HTERT RPE-1 (cell line): ENCODE measurements around the gene USP11.

Experiments
- in situ Hi-C: fragments of 300-500 bp; cut with MboI; formaldehyde crosslinking; loops from 4 replicates; pipeline ENCODE4 v1.14.3; 2020; ENCODE audit warnings: low sequenced_read_pairs

The USP11 gene

DNA sequence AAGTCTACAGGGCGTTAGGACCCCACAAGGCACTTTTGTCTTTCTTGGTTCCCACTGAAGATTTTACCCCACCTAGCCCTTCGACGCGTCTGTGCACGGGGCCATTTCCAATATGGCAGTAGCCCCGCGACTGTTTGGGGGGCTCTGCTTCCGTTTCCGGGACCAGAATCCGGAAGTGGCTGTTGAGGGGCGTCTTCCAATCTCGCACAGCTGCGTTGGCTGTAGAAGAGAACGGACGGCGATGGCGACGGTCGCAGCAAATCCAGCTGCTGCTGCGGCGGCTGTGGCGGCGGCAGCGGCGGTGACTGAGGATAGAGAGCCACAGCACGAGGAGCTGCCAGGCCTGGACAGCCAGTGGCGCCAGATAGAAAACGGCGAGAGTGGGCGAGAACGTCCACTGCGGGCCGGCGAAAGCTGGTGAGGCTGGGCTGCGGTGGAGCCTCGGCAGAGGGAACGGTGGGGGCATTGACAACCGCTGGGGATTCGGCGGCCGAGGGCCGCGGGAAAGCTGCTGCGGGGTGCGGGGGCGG lies at the start of gene USP11:
TSS of gene USP11 (plus strand) at position 207 of the 530 bp plus-strand sequence. CDS start at position 242, 35 bp downstream.
- in situ Hi-C loops = no loop called here

DNA sequence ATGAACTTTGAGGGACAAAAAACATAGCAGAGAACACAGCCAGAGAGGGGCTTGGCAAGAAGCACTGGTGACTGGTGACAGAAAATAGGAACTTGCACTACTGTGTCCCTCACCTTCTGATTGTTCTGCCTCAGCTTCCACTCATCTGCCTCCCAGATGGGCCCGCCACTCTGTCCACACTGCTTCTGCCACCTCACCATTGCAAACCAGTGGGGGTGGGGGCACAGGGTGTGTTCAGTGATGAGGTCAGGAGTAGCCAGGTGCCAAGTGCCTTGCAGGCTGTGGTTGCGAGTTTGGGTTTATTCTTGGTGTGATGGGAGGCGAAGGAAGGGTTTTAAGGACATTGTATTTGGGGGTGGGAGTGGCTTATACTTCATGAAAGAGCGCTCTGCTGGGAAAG lies 48.3 kb upstream of the USP11 start:
- in situ Hi-C loops = no loop called here

GRCh38 chrX:47185241-47185640 lies 47.6 kb upstream of the USP11 start:
- in situ Hi-C loops = no loop called here

GRCh38 chrX:47186096-47186740 lies 46.6 kb upstream of the USP11 start:
- in situ Hi-C loops = no loop called here

DNA sequence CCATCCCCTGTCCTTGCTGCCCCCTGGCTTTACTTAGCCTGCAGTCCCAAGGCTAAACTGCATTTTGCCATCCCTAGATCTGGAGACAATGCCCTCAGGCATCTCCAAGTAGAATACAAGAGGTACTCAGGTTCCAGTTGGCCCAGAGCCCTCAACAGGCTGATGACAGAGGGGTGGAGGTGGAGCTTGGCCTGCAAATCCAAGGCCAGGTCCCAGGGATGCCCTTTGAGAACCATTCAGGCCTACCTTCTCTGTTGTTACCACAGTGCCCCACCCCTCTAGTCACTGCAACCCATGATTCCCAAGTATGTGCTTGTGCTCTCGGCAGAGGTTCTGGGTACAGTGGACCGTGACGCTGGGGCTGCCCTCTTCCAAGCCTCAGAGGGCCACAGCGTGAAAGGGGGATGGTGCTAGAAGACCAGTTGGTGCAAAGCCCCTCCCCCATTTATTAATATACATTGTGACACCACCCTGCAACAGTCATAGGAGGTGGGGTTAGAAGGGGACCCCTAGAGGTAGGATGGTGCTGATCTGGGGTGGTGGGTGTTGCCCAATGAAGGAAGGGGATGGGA lies 45.6 kb upstream of the USP11 start:
- in situ Hi-C loops = no loop called here

DNA sequence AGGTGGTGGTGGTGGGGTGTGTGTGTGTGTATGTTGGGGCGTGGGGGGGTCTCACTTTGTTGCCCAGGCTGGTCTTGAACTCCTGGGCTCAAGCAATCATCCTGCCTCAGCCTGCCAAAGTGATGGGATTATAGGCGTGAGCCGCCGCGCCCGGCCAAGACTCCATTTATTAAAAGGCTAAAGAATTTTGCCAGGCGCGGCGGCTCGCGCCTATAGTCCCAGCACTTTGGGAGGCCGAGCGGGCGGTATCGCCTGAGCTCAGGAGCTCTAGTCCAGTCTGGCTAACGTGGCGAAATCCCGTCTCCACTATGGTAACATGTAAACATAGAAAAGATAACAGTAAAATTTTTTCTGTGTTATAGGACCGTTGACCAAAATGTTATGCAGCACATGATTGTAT lies 42.9 kb upstream of the USP11 start:
- in situ Hi-C loops = no loop called here

GRCh38 chrX:47190445-47191269 lies 42.2 kb upstream of the USP11 start:
- in situ Hi-C loops = no loop called here

DNA sequence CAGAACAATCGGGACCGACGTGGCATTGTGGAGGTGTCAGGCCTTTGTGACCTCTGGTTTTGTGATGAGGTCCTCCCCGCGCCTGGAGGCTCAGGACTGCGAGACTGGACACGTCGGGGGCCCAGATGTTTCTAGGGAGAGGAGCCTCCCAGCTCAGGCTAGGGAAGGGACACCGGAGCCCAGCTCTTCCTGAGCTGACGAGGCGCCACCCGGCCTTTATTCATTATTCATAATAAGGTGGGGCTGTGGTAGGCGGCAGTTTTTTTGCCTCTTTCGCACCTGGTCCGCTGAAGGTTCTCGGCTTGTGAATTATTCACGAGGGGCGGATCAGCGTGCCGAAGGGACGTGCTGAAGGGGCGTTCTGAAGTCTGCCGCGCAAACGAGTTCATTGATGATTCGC lies 41.5 kb upstream of the USP11 start:
- in situ Hi-C loops = no loop called here

GRCh38 chrX:47191806-47192401 lies 40.9 kb upstream of the USP11 start:
- in situ Hi-C loops = no loop called here

GRCh38 chrX:47193475-47194193 lies 39.2 kb upstream of the USP11 start, which contains the start of gene UBA1:
UBA1 (plus strand) TSS chrX:47193829; CDS start chrX:47198803, 4,974 bp downstream.
- in situ Hi-C loops = no loop called here

GRCh38 chrX:47194194-47194787 lies 38.5 kb upstream of the USP11 start:
- in situ Hi-C loops = no loop called here

DNA sequence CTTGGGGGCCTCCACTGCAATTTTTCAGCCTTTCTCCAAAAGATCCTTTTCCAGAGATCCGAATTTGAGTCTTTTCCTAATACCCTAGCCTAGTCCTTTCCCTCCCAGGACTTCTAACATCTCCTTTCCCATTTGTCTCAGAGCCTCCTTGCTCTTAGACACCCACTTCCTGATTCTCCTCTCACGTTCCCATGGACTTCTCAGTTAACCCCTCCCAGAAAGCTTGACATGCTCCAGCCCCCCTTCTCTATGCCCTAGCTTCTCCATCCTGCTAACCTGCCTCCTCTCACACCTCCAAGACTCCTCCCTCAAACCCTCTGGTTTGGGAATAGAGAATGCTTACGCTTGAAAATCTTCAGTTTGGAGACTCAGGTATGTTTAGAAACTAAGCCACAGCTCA lies 36.7 kb upstream of the USP11 start:
- in situ Hi-C loops = no loop called here

GRCh38 chrX:47197526-47197925 lies 35.3 kb upstream of the USP11 start:
- in situ Hi-C loops = no loop called here

- in situ Hi-C loops = no loop called here
Measured at GRCh38 chrX:47198026-47198686, 34.7 kb upstream of the USP11 start.

DNA sequence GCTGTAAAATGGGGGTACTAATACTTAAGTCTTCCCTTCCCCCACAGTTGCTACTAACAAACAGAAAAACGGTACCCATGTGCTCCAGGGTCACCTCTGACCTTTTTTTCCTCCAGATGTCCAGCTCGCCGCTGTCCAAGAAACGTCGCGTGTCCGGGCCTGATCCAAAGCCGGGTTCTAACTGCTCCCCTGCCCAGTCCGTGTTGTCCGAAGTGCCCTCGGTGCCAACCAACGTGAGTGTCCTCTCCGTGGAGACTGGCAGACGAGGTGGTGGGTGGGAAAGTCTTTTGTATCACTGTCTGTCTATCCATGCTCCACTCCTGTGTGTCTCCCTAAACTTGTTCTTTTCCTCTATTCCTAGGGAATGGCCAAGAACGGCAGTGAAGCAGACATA lies 34.1 kb upstream of the USP11 start:
- in situ Hi-C loops = no loop called here

DNA sequence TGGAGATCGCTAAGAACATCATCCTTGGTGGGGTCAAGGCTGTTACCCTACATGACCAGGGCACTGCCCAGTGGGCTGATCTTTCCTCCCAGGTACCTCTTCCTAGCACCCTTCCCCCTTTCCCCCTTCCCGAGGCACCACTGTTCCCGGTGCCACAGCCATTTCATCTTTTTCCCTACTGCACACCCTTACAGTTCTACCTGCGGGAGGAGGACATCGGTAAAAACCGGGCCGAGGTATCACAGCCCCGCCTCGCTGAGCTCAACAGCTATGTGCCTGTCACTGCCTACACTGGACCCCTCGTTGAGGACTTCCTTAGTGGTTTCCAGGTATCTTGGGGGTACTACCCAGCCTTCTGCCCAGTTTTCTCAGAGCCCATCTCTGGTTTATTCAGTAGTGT lies 33.5 kb upstream of the USP11 start:
- in situ Hi-C loops = no loop called here

DNA sequence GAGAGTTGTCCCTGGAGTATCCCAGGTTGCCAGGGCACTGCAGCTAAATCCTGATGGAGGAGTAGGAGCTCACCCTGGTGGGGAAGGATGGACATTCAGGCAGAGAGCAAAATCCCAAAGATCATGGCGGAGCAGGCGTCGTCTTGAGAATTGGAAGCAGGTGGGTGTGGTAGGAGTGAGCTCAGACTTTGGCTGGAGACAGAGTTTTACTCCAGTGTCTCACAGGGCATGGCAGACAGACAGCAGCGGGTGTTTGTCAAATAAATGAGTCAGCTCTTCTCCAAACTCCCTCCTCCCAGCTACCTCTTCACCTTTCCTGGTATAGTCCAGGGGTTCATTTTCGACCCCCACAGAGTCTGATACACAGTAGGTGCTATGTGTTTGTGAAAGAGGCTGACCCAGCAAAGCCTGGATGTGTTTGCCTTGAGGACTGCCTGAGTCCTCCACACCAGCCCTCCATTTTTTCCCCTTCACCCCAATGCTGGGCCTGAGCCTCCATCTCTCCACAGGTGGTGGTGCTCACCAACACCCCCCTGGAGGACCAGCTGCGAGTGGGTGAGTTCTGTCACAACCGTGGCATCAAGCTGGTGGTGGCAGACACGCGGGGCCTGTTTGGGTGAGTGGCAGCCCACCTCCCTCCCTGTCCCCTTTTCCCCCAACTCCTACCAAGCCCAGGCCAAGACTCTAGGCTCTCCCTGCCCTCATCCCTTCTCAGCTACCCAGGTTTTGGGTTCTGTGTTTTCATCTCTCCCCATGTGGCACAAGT lies 32.2 kb upstream of the USP11 start:
- in situ Hi-C loops = no loop called here

GRCh38 chrX:47201345-47201944 lies 31.4 kb upstream of the USP11 start:
- in situ Hi-C loops = no loop called here

- in situ Hi-C loops = no loop called here
Measured at GRCh38 chrX:47202316-47202715, 30.5 kb upstream of the USP11 start.
